GM12878 (cell line): ENCODE results near the gene ZNF3. TPM values are rescaled to one million over a fixed set of nuclear protein-coding genes. Genes with fewer than 3 reads are reported as not detected.
A peak's percentile ranks its signal among the peaks of the same experiment; 100 is the strongest.

ENCODE experiments used
- ATF2 ChIP-seq: IDR thresholded peaks from 2 replicates; pipeline ENCODE4 v1.6.1; 2012; ENCODE audit warnings: low read length, inconsistent platforms
- BMI1 ChIP-seq: fragments of 450-650 bp; IDR thresholded peaks from 2 replicates; pipeline ENCODE4 v1.6.1; 2016; ENCODE audit warnings: mild to moderate bottlenecking, moderate library complexity, borderline replicate concordance
- CEBPB ChIP-seq, 2 experiments: fragments of 150-350 bp in 1 of 2; IDR thresholded peaks; 2 replicates each; pipeline ENCODE4 v1.6.1; 2012 to 2014; ENCODE audit warnings: low read depth in 2 of 2, low read length in 2 of 2, borderline replicate concordance in 1 of 2, inconsistent platforms in 1 of 2
- CREB1 ChIP-seq: IDR thresholded peaks from 2 replicates; pipeline ENCODE4 v1.6.1; 2012; ENCODE audit warnings: low read depth, mild to moderate bottlenecking, inconsistent platforms
- CREM ChIP-seq: IDR thresholded peaks from 2 replicates; pipeline ENCODE4 v1.6.1; 2014; ENCODE audit warnings: antibody characterized with exemption, low read depth
- FOXK2 ChIP-seq: fragments of 450-650 bp; IDR thresholded peaks from 2 replicates; pipeline ENCODE4 v1.6.1; 2017; ENCODE audit warnings: mild to moderate bottlenecking, moderate library complexity
- GABPA ChIP-seq: IDR thresholded peaks from 2 replicates; pipeline ENCODE4 v1.6.1; 2014; ENCODE audit warnings: antibody characterized with exemption, low read depth, mild to moderate bottlenecking, inconsistent platforms
- HDGF ChIP-seq: fragments of 450-650 bp; IDR thresholded peaks from 2 replicates; pipeline ENCODE4 v1.6.1; 2016; ENCODE audit warnings: antibody characterized with exemption
- IRF5 ChIP-seq: fragments of 450-650 bp; IDR thresholded peaks from 2 replicates; pipeline ENCODE4 v1.6.1; 2017; ENCODE audit warnings: borderline replicate concordance
- LARP7 ChIP-seq: fragments of 450-650 bp; IDR thresholded peaks from 2 replicates; pipeline ENCODE4 v1.6.1; 2017; ENCODE audit warnings: mild to moderate bottlenecking
- MXI1 ChIP-seq: fragments of 150-350 bp; IDR thresholded peaks from 2 replicates; pipeline ENCODE4 v1.6.1; 2011; ENCODE audit warnings: low read depth, mild to moderate bottlenecking, inconsistent platforms, low read length, improper control_type of control experiment
- PAX5 ChIP-seq: IDR thresholded peaks from 2 replicates; pipeline ENCODE4 v1.6.1; 2011; ENCODE audit warnings: low read depth, low read length, borderline replicate concordance
- POU2F2 ChIP-seq: IDR thresholded peaks from 3 replicates; pipeline ENCODE4 v1.6.1; 2011; ENCODE audit warnings: low read depth, mild to moderate bottlenecking, low read length, borderline replicate concordance
- PRDM15 ChIP-seq: fragments of 450-650 bp; formaldehyde crosslinking; IDR thresholded peaks from 2 replicates; pipeline ENCODE4 v1.4.0; 2020; ENCODE audit warnings: mild to moderate bottlenecking, moderate library complexity
- RAD21 ChIP-seq: IDR thresholded peaks from 2 replicates; pipeline ENCODE4 v1.6.1; 2011; ENCODE audit warnings: mild to moderate bottlenecking, low read depth, low read length, moderate library complexity; ENCODE audit not compliant: insufficient read depth
- SIX5 ChIP-seq: IDR thresholded peaks from 2 replicates; pipeline ENCODE4 v1.6.1; 2011; ENCODE audit warnings: mild to moderate bottlenecking, low read depth, low read length, moderate library complexity; ENCODE audit not compliant: severe bottlenecking
- SMAD1 ChIP-seq: fragments of 450-650 bp; IDR thresholded peaks from 2 replicates; pipeline ENCODE4 v1.6.1; 2018; ENCODE audit warnings: mild to moderate bottlenecking, low read depth; ENCODE audit not compliant: partially characterized antibody
- ZNF592 ChIP-seq: fragments of 450-650 bp; IDR thresholded peaks from 2 replicates; pipeline ENCODE4 v1.6.1; 2017; ENCODE audit warnings: mild to moderate bottlenecking, moderate library complexity
- polyA plus RNA-seq, 11 experiments: library from polyadenylated mRNA; depleted of rRNA in 4 of 11; unstranded in 6 of 11; stranded (reverse) in 5 of 11; fragments of >200 nt; fragmentation: Nextera tagmentation in 4 of 11; fragmentation: Illumina TruSeq in 1 of 11; extraction: Ambion mirVana in 4 of 11; extraction: Trizol in 1 of 11; gene quantifications; 1 replicate in 1 of 11; 2 replicates in 10 of 11; pipeline versions ENCODE4 v1.2.1 to v1.2.3, GENCODE V29; 2011 to 2016; ENCODE audit warnings: inconsistent platforms in 2 of 11, missing spikeins in 2 of 11, low read depth in 1 of 11
- total RNA-seq, 4 experiments: library from RNA; depleted of rRNA in 3 of 4; stranded (reverse); fragments of >200 nt in 3 of 4; fragmentation: Illumina TruSeq in 1 of 4; extraction: Trizol in 1 of 4; gene quantifications; 2 replicates each; pipeline versions ENCODE4 v1.2.1 to v1.2.3, GENCODE V29; 2013 to 2021

Gene ZNF3
- total and polyA plus RNA-seq, 10 of the 15 experiments (the other 5 are each of a cell fraction or from before 2014, with no cell fraction given): 17.2 to 37.4 (median 29.4) TPM

- TF ChIP-seq ZNF592: no peak
- no peak for TF ChIP-seq PAX5
- peak; percentile 91 for TF ChIP-seq GABPA
- no peak for TF ChIP-seq HDGF
- no peak for TF ChIP-seq FOXK2
- TF ChIP-seq IRF5: no peak
- peak; percentile 36 for TF ChIP-seq SIX5
- peak; percentile 53 for TF ChIP-seq SMAD1
- TF ChIP-seq LARP7: peak; percentile 34; the same call in 1 of the 2 replicates
- no peak for TF ChIP-seq RAD21
- peak; percentile 97 for TF ChIP-seq CREM
- TF ChIP-seq BMI1: no peak
- peak; percentile 76 for TF ChIP-seq MXI1
- peak; percentile 33; the same call in 1 of the 3 replicates for TF ChIP-seq POU2F2
- peak; percentile 94 for TF ChIP-seq CREB1
- TF ChIP-seq PRDM15 (CRISPR knock-in tag): no peak
- no peak for TF ChIP-seq CEBPB (IDR thresholded peaks at IDR 0.05; ENCODE audit: borderline replicate concordance in 1 of 2, low read depth in 2 of 2, low read length in 2 of 2)
- TF ChIP-seq ATF2: no peak
Measured at GRCh38 chr7:100049441-100050291, 31.9 kb downstream of the ZNF3 start, which contains the start of gene ZSCAN21 (continued).
